NK-92 treated with Interleukin-12 subunit alpha and Interleukin-12 subunit beta, amount 100 ng/mL, for 24 hours (cell line): ENCODE measurements around the gene MIOX.

Source experiments
- DNase-seq: peaks from one replicate; lab custom pipeline; 2025; lab: John Stamatoyannopoulos, UW

The MIOX gene

GRCh38 chr22:50486561-50487289 lies at the start of gene MIOX:
TSS of gene MIOX (plus strand) at chr22:50486859. CDS start at chr22:50486898, 39 bp downstream.
- DNase-seq, result no peak

- DNase-seq, result no peak
These were observed 49.0 kb upstream of the MIOX start for GRCh38 chr22:50437511-50438304.

DNA sequence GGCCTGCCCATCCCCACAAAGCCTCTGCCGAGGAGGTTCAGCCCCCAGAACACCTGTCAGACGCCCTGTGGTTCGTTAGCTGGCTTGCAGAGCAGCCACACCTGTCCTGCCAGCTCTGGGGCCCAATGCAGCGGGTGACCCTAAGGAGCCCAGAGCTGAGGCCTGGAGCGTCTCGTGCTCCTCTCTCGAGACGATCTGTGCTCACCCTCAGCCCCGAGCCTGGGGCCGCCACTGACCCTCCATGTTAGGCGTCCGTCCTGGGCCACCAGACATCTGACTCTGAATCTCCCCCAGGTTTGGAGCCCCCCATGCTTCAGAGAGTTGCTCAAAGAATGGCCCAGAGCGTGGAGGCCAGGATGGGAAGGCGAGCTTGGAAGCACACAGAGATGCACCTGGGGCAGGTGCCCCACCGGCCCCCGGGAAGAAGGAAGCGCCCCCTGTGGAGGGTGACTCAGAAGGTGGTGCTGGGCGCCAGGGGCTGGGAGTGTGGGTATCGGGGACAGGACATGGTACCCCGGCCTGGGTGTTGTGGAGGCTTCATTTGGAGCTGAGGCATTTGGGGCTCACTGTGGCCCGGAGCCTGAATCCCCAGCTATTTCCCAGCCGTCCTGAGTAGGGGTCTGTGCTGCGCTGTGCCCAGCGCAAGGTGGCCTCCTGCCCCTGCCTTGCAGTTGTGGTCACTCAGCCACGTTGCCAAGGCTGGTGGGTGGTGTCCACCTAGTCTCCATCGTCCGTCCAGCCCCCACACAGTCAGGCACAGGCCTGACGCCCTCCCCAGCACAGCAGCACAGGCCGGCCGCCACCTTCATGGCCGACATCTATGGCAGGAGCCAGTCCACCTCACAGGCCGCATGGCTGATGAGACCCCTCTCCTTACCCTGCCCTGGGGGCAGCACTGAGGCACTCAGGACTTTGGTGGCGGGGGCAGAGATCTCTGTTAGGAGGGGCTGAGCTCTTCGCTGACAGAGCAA lies 48.1 kb upstream of the MIOX start:
- DNase-seq, result no peak

DNA sequence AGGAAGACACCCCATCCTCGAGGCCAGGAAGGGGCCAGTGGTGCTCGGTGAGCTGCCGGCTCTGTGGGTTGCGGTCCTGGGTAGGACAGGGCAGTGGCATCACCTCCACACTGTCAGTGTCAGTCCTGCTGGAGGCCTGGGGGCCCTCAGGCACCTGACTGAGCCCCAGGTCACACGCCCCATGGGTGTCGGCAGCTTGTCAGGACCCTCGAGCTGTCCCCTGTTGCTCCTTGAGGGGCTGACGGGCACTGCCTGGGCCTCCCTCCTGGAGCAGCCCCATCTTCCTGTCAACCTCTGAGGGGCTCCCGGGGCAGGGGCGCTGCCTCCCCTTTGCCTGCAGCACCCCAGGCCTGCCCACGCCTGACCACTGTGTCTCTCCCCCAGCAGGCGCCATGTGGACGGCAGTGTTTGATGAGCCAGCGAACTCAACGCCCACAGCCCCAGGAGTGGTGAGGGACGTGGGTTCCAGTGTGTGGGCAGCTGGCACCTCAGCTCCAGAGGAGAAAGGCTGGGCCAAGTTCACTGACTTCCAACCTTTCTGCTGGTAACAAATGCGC lies 47.3 kb upstream of the MIOX start:
- DNase-seq, result no peak

DNA sequence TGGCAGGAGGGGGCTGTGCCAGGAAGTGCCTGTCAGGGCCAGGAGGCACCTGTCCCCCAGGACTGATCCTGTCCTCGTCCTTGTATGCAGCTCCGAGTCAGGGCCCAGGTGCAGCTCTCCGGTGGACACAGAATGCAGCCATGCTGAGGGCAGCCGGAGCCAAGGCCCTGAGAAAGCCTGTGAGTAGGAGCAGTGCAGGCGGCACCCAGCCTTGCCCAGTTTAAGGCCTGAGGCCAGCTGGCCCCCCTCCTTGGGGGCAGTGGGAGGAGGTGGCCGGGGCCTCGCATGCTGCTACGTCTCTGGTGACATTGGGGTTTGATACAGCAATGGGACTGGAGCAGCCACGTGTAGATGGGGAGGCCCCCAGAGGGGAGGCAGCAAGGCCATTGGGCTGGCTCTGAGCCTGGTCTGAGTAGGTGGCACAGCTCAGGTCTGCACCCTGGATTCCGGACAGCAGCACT lies 46.8 kb upstream of the MIOX start:
- DNase-seq, result no peak

DNA sequence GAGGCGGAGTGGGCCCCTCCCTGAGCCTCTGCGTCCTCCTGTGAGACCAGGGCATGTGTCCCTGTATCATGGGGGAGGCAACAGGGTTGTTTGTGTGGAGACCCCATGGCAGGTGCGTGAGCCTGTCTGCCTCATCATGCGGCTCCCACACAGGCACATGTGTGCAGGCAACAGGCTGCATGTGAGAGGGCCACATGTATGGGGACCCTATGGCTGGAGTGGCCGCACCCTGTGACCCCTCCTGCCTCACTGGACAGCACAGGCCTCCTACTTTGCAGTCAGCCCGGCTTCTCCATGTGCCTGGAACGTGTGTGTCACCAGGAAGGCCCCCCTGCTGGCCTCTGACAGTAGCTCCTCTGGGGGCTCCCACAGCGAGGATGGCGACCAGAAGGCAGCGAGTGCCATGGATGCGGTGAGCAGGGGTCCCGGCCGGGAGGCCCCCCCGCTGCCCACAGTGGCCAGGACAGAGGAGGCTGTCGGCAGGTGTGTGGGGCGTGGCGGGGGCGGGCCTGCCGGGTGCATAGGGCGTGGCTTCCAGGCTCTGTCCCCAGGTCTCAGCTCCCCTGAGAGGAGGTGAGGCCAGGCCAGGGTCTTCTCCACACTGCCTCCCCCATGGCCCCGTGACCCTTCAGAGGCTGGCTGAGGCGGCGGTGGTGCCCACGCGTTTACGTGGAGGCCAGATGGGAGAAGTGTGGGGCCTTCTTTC lies 46.0 kb upstream of the MIOX start:
- no peak for DNase-seq

- DNase-seq, result no peak
These were observed 45.1 kb upstream of the MIOX start for GRCh38 chr22:50441428-50441993.

DNA sequence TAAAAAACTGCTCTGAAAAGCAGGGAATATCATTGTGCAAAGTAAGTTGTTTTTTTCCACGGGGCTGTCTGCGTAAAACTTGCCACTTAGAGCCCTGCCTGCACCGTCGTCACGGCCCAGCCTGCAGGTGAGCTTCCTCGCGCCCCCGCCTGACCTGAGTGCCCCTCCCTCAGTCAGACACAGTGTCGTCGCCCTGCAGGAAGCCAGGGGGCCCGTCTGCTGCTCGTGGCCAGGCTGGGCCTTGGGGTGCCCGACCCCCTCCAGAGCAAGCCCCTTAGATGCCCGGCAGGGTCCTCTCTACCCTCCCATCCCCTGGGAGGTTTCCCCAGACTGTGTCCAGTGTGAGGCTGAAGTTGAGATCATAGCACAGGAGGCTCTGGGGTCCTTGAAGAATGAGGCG lies 43.5 kb upstream of the MIOX start:
- DNase-seq, result no peak

DNA sequence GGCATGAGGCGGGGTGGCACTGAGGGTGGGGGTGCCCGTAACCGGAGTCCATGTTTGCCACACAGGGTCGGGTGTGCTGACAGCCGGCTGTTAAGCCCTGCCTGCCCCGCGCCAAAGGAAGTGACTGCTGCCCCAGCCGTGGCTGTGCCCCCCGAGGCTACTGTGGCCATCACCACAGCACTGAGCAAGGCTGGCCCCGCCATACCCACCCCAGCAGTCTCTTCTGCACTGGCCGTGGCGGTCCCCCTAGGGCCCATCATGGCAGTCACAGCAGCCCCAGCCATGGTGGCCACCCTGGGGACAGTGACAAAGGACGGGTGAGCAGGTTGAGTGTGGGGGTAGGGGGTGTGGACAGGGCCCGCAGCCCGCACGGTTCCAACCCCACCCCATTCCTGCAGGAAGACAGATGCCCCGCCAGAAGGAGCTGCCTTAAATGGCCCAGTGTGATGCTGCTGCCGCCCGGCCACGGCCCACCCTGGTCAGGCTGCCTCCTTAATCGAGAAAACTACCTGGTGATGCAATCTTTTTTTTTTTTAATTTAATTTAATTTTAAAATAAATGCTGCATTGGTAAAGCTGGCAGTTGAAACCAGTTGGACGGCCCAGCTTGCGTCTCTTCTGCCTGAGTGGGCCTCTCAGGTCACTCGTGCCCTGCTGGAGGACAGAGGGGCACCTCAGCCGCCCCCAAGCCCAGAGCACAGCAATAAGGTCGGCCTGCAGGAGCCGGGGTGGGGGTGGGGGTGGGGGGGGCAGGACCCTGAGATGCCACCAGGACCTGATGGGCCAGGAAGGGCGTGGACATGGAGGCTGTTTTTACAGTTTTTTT lies 42.6 kb upstream of the MIOX start:
- no peak for DNase-seq

DNA sequence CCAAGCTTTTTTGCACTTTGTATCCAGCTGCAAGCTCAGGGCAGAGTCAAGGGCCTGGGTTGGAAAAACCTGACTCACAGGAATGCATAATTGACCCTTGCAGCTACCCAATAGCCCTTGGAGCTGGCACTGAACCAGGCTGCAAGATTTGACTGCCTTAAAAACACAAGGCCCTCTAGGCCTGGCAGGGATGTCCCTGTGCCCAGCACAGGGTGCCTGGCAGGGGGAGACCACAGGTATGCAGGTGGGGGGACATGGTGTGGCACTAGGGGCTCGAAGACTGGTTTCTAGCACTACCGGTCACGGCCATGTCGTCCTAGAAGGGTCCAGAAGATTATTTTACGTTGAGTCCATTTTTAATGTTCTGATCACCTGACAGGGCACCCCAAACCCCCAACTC lies 42.0 kb upstream of the MIOX start:
- DNase-seq, result no peak

GRCh38 chr22:50445071-50445879 lies 41.4 kb upstream of the MIOX start:
- no peak for DNase-seq

GRCh38 chr22:50445880-50446707 lies 40.6 kb upstream of the MIOX start:
- no peak for DNase-seq

- no peak for DNase-seq
These were observed 39.7 kb upstream of the MIOX start for GRCh38 chr22:50446708-50447575.

- DNase-seq, result no peak
These were observed 38.8 kb upstream of the MIOX start for GRCh38 chr22:50447576-50448551.

DNA sequence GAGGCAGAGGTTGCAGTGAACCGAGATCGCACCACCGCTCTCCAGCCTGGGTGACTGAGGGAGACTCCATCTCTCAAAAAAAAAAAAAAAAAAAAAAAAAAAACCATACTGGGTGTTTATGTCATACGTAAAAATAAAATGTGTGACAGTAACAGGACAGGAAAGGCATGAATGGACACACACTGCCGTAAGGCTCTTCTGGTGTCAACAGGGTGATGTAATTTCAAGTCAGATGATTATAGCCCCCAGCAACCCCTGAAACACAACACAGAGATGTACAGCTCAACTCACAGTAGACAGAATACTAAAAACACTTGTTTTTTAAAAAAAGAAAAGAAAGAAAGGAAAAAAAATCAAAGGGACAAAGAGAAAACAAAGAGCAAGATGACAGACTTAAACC lies 34.0 kb upstream of the MIOX start:
- DNase-seq, result no peak

GRCh38 chr22:50454556-50455075 lies 32.0 kb upstream of the MIOX start:
- no peak for DNase-seq
